Dermis blood vessel endothelial cell (primary cell): ENCODE results near the gene GAS1. TPM values are rescaled to one million over a fixed set of nuclear protein-coding genes. Genes with fewer than 3 reads are reported as not detected.

ENCODE experiments used
- DNase-seq: peaks from one replicate; pipeline ENCODE4 v3.0.0; 2010
- total RNA-seq: library from RNA; depleted of rRNA; stranded (reverse); fragments of >200 nt; gene quantifications from 2 replicates; pipeline ENCODE4 v1.2.3, GENCODE V29; 2014

GAS1 gene, protein sequence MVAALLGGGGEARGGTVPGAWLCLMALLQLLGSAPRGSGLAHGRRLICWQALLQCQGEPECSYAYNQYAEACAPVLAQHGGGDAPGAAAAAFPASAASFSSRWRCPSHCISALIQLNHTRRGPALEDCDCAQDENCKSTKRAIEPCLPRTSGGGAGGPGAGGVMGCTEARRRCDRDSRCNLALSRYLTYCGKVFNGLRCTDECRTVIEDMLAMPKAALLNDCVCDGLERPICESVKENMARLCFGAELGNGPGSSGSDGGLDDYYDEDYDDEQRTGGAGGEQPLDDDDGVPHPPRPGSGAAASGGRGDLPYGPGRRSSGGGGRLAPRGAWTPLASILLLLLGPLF
- total RNA-seq: 1.4 and 1.5 TPM in 2 replicates

- DNase-seq: peak; percentile 90
Measured at GRCh38 chr9:86947146-86948073, at the start of gene GAS1. GAS1 (minus strand) TSS chr9:86947506; CDS start chr9:86946779, 727 bp downstream.

- no peak for DNase-seq
Measured at GRCh38 chr9:86994231-86994630, 46.9 kb upstream of the GAS1 start.

- DNase-seq: no peak
Measured at GRCh38 chr9:86993830-86994229, 46.5 kb upstream of the GAS1 start.

DNA sequence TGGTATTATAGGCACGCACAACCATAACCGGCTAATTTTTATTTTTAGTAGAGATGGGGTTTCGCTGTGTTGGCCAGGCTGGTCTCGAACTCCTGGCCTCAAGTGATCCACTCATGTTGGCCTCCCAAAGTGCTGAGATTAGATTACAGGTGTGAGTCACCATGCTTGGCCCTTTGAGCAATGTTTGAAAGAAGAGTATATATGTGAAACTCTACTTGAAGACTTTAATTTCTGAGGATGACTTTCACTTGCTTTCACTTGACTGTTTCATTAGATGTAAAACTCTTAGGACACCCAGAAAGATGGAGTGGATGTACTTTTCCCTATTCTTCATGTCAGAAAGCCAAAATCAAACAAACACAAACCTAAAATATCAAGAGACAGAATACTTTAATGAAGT is 43.8 kb upstream of the GAS1 start:
- no peak for DNase-seq

DNA sequence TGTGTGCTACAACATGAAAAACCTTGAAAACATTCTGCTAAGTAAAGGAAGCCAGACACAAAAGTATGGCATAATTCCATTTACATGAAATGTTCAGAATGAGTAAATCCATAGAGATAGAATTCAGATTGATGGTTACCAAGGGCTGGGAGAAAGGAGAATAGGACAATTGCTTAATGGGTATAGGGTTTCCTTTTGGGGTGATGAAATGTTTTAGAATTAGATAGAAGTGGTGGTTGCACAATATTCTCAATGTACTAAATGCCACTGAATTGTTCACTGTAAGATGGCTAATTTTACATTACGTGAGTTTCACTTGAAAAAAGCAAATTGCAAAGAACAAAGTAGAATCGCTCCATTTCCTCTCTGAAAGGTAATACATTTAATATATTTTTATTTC is 43.0 kb upstream of the GAS1 start:
- DNase-seq: no peak

DNA sequence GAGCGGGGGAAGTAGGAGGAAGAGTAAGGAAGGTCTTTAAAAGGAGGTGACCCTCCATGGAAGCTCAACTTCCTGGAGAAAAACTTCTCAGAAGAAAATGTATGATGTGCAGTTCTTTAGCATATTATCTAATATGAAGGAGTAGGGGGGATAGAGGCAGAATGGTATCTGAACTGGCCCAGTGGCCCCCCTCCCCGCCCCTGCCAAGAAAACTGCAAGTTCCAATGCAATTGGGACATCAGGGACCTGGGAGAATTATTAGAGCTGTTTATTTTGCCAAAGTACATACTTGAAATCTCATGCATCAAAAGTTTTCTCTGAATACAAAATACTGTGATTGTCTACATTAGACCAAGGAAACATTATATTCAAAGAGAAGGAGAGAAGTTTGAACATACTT is 40.6 kb upstream of the GAS1 start:
- DNase-seq: no peak

DNA sequence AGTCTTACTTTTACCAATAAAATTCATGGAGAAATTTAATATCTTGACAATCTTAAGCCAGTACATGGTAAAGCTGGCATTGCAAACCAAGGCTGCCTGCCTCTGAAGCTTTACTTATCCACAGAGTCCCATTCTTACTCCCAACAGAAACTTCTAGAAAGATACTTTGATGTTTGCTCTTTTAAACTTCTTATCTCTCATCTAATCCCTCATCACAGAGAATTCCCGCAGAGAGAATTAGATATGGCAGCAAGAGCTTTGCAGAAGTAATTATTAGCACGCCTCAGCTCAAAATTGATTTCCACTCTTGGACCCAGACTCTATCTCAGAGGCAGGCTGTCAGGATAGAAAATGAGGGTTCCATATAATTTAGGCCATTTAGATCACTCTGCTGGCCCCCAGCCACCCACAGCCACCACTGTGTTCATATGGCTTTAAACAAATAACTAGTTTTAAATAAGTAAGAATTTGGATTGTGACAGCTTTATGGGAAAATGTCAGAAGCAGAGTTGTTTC is 37.9 kb upstream of the GAS1 start:
- no peak for DNase-seq

- DNase-seq: no peak
Measured at GRCh38 chr9:86983620-86984259, 36.4 kb upstream of the GAS1 start.

- no peak for DNase-seq
Measured at GRCh38 chr9:86983249-86983619, 35.9 kb upstream of the GAS1 start.

DNA sequence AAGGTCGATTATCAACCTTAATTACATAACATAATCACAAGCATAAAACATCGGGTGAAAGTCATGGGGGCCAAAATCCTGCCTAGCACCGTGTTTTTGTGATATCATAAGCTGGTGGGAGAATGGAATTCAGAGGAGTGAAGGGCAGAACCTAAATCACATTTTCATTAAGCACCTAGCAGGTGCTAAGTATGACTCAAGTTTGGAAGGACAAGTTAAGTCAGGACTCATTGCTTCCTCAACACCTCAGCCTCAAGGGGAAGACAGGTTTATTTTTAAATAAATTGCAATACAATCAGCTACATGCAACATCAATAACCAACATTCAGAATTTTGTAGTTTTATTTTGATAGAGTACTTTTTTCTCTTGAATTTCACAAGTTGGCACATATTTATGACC is 33.5 kb upstream of the GAS1 start:
- no peak for DNase-seq

- DNase-seq: no peak
Measured at GRCh38 chr9:86979657-86980056, 32.4 kb upstream of the GAS1 start.

GRCh38 chr9:86978922-86979474 is 31.7 kb upstream of the GAS1 start:
- no peak for DNase-seq

DNA sequence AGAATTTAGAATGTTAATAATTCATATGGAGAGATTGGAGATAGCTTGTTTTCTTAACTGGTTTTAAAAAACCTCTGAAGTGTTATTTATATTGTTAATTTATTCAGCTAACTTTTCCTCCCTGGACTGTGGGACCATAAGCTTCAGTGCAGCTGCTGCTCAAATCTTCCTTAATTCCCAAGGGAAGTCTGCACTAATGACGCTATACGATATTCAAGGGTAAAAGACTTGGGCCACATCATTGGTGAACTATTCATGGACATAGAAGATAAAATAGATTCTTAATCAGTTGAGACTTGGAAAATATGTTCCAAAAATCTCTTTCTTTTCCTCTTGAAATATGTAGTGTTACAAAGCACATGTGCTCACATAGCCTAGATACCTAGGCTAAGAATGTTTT is 31.1 kb upstream of the GAS1 start:
- DNase-seq: no peak

DNA sequence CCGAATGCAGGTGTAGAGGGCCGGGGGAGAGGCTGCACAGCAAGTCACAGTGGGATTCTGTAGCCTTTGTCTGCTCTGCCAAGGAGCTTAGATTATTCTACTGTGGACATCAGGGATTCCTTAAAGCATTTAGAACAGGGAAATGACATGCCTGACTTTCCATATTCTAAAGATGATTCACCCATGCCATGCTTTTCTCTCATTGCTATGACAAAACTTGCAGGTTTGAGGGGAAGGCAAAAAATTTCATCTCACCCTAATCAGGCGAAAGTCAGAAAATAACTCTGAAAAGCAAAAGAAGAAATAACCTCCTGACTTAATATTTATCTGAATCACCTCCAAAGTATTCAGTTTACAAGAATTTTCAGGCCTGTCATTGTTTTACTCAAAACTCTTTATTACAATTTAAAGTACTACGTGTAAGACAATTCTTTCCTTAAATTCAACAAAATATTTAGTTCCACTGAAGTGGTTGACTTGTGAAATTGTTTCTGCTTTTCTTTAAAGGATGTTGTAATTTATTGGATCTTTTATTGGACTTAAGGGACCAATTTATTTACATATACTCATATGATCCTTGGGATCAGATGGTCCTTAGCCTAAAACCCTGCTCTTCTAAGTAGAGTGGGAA is 30.0 kb upstream of the GAS1 start:
- DNase-seq: no peak

- DNase-seq: no peak
Measured at GRCh38 chr9:86975606-86976005, 28.3 kb upstream of the GAS1 start.

- no peak for DNase-seq
Measured at GRCh38 chr9:86975036-86975435, 27.7 kb upstream of the GAS1 start.

DNA sequence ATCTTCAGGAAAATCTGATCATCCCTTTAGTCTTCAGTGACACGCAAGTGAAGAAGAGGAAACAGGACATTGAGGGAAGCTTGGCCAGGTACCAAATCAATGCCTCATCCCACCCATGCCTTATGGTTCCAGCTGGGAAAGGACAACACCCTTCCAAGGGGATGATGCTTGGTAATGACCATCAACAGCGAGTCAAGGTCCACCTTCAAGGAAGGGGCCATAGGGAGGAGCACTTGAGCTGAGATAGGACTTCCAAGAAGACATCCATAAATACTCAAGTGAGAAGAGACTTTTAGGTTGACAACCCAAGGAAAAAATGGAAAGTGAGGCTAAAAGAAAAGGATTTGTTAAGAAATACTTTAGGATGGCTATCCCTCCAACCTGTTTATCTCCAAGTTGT is 27.1 kb upstream of the GAS1 start:
- no peak for DNase-seq

GRCh38 chr9:86971742-86972141 is 24.4 kb upstream of the GAS1 start:
- no peak for DNase-seq

DNA sequence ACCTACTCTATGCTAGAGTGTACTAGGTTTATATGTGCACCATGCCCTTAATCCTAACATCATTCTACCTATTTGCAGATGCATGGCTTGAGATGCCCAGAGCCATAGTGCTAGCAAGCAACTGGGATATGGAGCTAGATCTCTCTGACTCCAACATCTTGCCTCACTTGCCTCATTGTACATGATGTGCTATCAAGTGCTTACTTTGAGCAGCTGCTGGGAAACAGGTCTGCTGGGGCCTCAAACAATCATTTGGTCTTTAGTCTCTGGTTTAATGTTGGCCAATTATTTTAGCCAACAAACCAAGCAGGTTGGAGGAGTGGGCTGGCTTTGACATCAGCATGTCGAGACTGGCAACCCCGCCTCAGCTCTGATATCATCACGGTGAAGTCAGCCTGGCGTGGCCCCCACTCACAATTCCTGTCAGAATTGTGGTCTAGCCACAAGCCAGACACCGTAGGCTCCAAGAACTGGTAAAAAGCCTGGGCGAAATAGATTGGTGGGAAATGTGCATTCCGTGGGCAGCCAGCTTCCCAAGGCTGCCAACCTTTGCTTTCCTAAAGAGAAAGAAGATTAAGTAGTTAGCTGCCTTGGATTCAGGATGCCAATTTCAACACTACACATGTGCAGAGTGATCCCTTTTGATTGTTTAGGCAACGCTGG is 21.1 kb upstream of the GAS1 start:
- DNase-seq: no peak

- DNase-seq: no peak
Measured at GRCh38 chr9:86966852-86967511, 19.7 kb upstream of the GAS1 start.
